BJ (cell line): ENCODE data around the gene ITGAV. TPM values are rescaled to one million over a fixed set of nuclear protein-coding genes. Genes with fewer than 3 reads are reported as not detected.

Experiments used
- CTCF ChIA-PET: fragments of 350-600 bp; formaldehyde crosslinking; extraction: SDS; loops from one replicate; lab custom pipeline; 2021; ENCODE audit warnings: antibody characterized with exemption, inconsistent platforms; lab: Yijun Ruan, JAX
- POLR2A ChIA-PET: fragments of 300-600 bp; sonication (Branson Sonifier 250); formaldehyde crosslinking; extraction: SDS; loops from one replicate; lab custom pipeline; 2021; ENCODE audit warnings: antibody characterized with exemption; lab: Charles Lee
- DNase-seq: peaks from one replicate; pipeline ENCODE4 v3.0.0-alpha.2; 2011; ENCODE audit warnings: low read depth
- H3K27me3 ChIP-seq: 2 replicates; pipeline ENCODE4 v1.6.0; 2011; ENCODE audit warnings: low read length; ENCODE audit not compliant: control insufficient read depth, insufficient read depth
- H3K36me3 ChIP-seq: 2 replicates; pipeline ENCODE4 v1.5.1; 2011; ENCODE audit warnings: low read length; ENCODE audit not compliant: control insufficient read depth, insufficient read depth
- H3K4me3 ChIP-seq: 2 replicates; pipeline ENCODE4 v1.5.1; 2011; ENCODE audit warnings: low read depth, mild to moderate bottlenecking, control low read depth, low read length
- CTCF ChIP-seq: IDR thresholded peaks from 2 replicates; pipeline ENCODE4 v1.5.1; 2011; ENCODE audit warnings: low read depth, mild to moderate bottlenecking, control low read depth, inconsistent platforms, low read length, moderate library complexity; ENCODE audit not compliant: insufficient read depth
- polyA plus RNA-seq: library from polyadenylated mRNA; depleted of rRNA; stranded (reverse); fragments of >200 nt; gene quantifications from 2 replicates; pipeline ENCODE4 v1.2.3, GENCODE V29; 2011

The ITGAV gene
- polyA plus RNA-seq, 1 experiment = 103 TPM

- Histone ChIP-seq H3K4me3 (no peak overlapping the region), H3K36me3 (no peaks in the 10 kb centered on the region), H3K27me3 (no peaks in the 10 kb centered on the region)
- TF ChIP-seq CTCF = no peak
- ChIA-PET POLR2A (no interaction called here), CTCF (no interaction called here)
- no peak for DNase-seq
These were observed 106.9 kb downstream of the ITGAV start for GRCh38 chr2:186696804-186697203.

GRCh38 chr2:186697536-186697935, 107.7 kb downstream of the ITGAV start:
- TF ChIP-seq CTCF = no peak
- no peak overlapping the region for H3K4me3 ChIP-seq
- no peaks in the 10 kb centered on the region for H3K27me3 ChIP-seq
- H3K36me3 ChIP-seq = no peaks in the 10 kb centered on the region
- no peak for DNase-seq
- ChIA-PET CTCF (interaction anchor here (0.6 to 0.7 kb wide), 2 partner anchors 169 to 760 kb away, joined by 3 read pairs; no protein-coding TSS in a partner anchor), POLR2A (no interaction called here)

GRCh38 chr2:186699742-186700141, 109.9 kb downstream of the ITGAV start:
- CTCF ChIA-PET = no interaction called here
- H3K4me3 ChIP-seq = no peak overlapping the region
- no peaks in the 10 kb centered on the region for H3K27me3 ChIP-seq
- no peaks in the 10 kb centered on the region for H3K36me3 ChIP-seq
- TF ChIP-seq CTCF = no peak
- POLR2A ChIA-PET = no interaction called here
- DNase-seq = no peak

- Histone ChIP-seq H3K4me3 (no peak overlapping the region), H3K36me3 (no peaks in the 10 kb centered on the region), H3K27me3 (no peaks in the 10 kb centered on the region)
- DNase-seq = no peak
- no peak for TF ChIP-seq CTCF
- ChIA-PET POLR2A (no interaction called here), CTCF (interaction anchor here (0.7 kb wide), 1 partner anchor 9 kb away, joined by 3 read pairs; no protein-coding TSS in a partner anchor)
These were observed 112.2 kb downstream of the ITGAV start for GRCh38 chr2:186702006-186702405.

- no peak for TF ChIP-seq CTCF
- Histone ChIP-seq H3K27me3 (no peaks in the 10 kb centered on the region), H3K4me3 (no peak overlapping the region), H3K36me3 (no peaks in the 10 kb centered on the region)
- DNase-seq = no peak
- POLR2A ChIA-PET = no interaction called here
- CTCF ChIA-PET = no interaction called here
These were observed 112.6 kb downstream of the ITGAV start for GRCh38 chr2:186702501-186702900.
